ENCODE results near the gene EFCAB11. TPM values are rescaled to one million over a fixed set of nuclear protein-coding genes. Genes with fewer than 3 reads are reported as not detected.

Gene EFCAB11
- total RNA-seq, 1 donor from 2014 or later: 13.9 TPM

- DNase-seq (ENCODE audit: low read depth): no peak
Observed at GRCh38 chr14:89814126-89814525, 140.4 kb downstream of the EFCAB11 start.

DNA sequence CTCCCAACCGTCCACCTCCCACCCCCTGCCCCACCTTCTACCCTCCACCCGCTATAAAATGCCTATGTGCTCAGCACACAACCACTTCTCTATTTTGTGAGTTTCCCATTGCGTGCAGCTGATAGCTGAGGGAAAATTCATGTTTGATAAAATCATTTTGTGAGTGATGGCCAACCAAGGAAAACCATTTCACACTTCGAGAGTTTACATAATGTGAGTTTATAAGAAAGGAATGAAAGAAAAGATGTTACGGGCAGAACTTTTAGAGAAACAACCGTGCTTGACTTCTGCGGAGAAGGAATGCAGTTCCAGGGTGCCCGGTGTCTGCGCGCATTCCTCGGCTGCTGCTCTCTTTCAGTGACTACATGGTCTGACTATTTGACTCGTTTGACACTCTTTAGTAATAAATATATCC is 140.9 kb downstream of the EFCAB11 start:
- DNase-seq (ENCODE audit: low read depth): peak; percentile 14

DNA sequence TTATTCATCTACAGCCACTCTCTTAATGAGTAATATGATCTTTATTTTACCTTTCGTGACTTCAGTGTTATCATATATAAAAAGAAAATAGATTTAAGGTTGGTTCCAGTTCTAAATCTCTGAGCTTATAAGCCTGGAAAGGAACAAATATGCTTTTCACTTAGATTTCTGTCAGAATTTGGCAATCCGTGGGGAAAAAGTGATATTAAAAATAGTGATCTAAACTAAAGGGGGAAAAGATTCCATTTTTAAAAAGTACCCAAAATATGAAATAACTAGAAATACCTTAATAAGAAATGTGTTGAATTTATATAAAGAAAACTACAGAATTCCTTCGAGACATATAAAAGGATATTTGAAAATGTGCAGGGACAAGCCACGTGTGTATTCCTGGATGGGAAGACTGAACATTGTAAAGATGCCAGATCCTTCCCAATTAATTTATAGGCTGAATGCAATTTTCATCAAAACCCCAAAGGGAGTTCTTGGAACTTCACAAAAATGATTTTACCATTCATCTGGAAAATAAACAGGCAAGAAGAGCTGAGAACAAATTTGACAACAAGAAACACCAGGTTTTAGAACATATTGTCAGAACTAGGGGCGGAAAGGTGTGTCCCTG is 142.5 kb downstream of the EFCAB11 start:
- no peak for DNase-seq (ENCODE audit: low read depth)

DNA sequence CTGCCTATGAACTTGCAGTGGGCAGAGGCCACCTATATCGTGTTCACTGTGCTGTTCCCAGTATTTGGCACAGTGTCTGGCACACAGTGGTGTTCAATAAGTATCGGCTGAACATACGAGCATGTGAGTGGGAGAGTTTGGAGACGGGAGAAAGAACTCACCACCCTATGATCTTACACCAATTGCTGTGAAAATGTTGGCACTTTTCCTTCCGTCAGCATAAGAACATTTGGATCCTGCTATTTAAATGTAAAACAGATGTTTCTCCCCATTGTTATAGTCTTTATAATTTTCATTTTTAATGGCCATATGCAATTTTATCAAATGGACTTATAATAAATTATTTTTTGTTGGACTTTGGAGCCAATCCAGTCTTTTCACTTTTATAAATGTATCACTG is 144.4 kb downstream of the EFCAB11 start:
- DNase-seq (ENCODE audit: low read depth): no peak

DNA sequence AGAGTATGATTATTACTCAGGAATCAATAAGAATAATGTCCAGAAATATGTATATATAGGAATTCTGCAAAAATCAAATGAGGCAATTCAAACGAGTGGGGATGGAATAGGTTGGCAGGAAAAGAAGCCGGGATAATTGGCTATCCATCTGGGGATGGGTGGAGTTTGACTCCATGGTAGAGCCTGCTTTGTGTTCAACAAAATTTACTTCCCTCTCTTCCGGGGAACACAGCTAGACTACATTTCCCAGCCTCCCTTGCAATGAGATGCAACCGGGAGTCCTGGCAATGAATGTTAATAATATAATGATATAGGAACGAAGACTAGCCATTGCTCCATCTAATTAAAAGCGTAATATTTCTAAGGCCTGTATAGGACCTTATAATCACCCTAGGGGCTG is 146.6 kb downstream of the EFCAB11 start:
- DNase-seq (ENCODE audit: low read depth): no peak

DNA sequence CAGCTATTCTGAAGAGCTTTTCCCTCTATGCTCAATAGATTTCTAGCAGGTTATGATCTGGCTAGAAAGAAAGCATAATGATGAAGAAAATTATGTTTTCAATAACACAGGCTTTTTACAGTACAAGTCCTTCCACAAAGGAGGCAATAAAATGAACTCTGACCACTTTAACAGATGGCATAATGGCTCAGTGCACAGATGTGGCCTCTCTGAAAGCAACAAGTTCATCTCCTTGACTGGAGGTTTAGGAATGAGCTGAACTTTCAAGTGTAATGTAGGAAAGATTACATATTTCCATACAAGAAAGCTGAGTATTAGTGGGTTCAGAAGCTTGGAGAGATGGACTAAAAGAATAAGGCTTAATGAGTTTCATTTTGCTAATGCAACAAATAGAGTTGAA is 147.4 kb downstream of the EFCAB11 start:
- DNase-seq (ENCODE audit: low read depth): no peak

DNA sequence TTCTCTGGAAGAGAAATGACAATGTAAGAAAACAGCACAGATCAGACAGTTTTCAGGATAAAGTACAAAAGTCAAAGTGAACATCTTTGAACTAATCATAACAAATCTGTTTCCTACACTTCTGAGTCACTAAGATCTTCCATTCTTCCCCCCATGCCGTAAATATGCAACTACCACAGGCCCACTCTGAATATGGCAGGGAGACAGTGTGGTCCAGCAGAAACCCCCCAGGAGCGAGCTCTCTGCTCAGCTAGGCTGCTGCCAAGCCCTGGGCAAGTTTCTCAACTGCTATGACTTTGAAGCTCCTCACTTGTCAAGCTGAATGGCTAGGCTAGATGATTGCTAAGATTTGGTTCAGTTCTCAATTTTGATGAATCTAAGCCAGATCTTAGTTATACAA is 148.1 kb downstream of the EFCAB11 start:
- no peak for DNase-seq (ENCODE audit: low read depth)

GRCh38 chr14:89805501-89805900 is 149.0 kb downstream of the EFCAB11 start:
- DNase-seq (ENCODE audit: low read depth): no peak

DNA sequence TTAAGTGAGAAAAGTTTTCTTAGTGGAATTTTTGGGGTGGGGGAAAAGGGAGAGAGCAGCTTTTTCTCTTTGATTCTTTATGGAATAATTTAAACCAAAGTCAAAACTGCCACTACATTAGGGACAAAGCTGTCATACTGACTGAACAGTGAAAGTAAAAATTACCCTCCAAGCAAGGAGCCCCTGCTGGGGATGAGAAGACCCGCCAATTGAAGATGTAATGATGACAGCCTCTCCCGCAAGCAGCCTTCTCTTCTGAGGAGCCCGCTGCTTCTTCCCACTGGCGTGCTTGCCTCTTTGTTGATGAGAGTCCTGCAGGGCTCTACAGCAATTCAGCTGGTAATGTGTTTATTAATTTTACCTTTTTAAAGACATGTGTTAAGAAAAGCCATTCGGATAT is 151.0 kb downstream of the EFCAB11 start:
- DNase-seq (ENCODE audit: low read depth): no peak

GRCh38 chr14:89801136-89801535 is 153.4 kb downstream of the EFCAB11 start:
- no peak for DNase-seq (ENCODE audit: low read depth)

DNA sequence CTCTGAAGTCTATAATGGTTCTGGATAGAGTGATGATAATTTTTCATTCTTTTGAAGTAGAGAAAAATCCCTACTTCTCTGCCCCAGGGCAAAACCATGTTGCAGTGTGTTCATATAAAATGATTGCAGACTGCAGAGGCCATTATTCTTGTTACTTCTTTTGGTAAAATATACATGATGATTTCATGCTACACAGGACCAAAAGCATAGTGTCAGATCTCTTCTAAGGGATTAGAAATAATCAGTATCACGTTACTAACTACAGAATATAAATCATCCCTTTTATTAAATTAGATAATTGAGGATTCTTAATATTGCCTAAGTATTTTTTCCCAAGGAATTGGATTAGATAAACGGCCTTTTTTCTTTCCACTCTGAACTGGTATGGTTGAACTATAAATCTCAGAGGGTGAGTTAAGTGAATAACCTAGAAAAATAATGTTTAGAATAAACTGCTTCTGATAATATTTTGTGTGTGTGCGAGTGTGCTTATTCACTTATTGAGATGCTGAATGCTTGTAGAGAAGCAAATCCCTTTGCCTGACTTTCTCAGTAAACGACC is 156.2 kb downstream of the EFCAB11 start:
- no peak for DNase-seq (ENCODE audit: low read depth)

- no peak for DNase-seq (ENCODE audit: low read depth)
Observed at GRCh38 chr14:89797148-89797547, 157.4 kb downstream of the EFCAB11 start.

DNA sequence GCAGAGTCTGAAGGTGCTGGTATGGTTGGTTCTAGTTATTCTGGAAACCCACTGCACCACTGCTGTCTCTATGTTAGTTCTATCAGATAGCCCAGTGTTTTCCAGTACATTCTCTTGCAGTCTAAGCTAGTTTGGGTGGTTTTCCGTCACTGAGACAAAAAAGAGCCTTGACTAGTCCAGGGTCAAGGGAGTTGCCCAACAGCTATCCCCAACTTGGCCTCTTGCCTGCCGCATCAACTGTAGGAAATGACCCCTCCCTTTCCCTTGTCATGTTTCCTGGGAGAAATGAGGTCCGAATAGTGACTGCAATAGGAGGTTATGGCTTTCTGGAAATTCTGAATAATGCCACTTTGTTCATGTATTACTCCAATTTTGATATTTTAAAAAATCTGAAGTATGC is 160.4 kb downstream of the EFCAB11 start:
- DNase-seq (ENCODE audit: low read depth): no peak

DNA sequence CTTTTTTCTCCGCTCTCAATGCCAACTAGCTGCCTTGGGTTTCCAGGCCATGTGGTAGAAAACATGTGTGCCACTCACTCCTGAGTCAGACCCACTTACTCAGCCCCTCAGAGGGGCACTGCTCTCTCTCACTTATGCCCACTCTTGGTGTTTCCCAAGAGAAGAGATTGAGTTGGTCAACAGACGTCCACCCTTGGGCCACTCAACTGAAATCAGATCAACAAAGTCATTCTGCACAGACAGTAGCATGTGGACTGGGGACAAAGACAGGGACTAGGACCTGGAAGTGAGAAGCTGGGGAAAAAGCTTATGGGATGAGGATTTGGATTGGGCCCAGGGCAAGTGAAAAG is 161.2 kb downstream of the EFCAB11 start:
- no peak for DNase-seq (ENCODE audit: low read depth)

GRCh38 chr14:89792489-89793366 is 161.8 kb downstream of the EFCAB11 start:
- DNase-seq (ENCODE audit: low read depth): no peak

- DNase-seq (ENCODE audit: low read depth): no peak
Observed at GRCh38 chr14:89787525-89787924, 167.0 kb downstream of the EFCAB11 start.

- no peak for DNase-seq (ENCODE audit: low read depth)
Observed at GRCh38 chr14:89781046-89781445, 173.5 kb downstream of the EFCAB11 start.

DNA sequence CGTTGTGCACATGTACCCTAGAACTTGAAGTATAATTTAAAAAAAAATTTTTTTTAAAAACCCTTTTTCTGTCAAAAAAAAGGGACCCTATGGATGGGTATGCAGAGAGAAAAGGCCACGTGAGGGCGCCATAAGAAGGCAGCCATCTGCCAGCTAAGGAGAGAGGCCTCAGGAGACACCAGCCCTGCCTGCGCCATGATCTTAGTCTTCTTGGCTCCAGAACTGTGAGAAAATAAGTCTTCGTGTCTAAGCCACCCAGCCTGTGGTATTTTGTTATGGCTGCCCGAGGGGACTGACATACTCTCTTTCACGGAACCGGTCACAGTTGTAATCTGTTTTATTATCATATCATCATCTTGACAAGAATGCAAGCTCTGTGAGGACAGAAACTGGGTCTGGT is 174.8 kb downstream of the EFCAB11 start:
- no peak for DNase-seq (ENCODE audit: low read depth)

- no peak for DNase-seq (ENCODE audit: low read depth)
Observed at GRCh38 chr14:89775946-89776345, 178.6 kb downstream of the EFCAB11 start.

GRCh38 chr14:89775151-89775550 is 179.4 kb downstream of the EFCAB11 start:
- no peak for DNase-seq (ENCODE audit: low read depth)

DNA sequence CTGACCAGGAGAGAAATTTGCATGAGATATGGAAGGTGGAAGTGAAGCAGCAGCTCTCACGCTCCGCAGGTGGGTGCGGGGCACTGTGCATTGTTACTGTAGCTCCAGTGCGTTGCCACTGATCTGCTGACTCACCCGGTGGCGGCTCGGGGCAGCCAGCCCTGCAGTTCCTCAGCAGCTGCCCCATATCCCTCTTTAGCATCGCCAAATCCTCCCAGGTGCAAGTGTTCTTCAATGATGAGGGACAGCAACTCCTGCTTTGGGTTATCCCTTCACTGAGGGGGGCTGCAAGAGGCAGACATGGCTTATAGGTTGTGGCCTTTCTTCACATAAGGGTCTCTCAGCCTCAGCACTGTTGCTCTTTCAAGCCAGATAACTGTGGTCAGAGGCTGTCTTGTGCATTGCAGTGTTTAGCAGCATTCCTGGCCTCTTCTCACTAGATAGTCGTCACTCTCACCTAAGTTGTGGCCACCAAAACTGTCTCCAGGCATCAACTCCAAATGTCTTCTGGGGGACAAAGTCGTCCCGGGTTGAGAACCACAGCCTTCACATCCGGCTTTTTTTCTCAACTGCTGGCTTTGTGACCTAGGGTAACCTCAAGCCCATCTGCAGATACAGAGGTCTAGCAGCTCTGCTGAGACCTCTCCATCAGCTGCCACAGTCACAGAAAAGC is 180.8 kb downstream of the EFCAB11 start:
- peak; percentile 22 for DNase-seq (ENCODE audit: low read depth)

GRCh38 chr14:89773151-89773550 is 181.4 kb downstream of the EFCAB11 start:
- no peak for DNase-seq (ENCODE audit: low read depth)

DNA sequence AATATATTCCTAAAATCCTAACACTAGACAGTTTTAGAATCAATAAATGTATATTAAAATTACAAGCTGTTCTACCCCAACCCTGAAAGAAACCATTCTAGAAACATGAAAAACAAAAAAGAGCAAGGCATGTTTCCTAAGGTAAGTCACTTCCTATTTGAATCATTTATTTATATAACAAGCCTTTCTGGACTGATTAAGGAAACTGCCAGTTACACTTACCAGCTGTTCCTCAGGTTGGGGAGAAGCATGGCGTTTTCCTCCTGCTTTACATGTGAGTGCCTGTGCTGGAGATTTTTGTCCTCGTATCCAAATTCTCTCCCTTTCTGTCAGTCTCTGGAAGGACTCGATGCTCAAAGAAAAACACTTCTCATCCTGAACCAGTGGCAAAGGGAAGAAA is 183.3 kb downstream of the EFCAB11 start:
- DNase-seq (ENCODE audit: low read depth): no peak
